Left kidney (tissue), 2 donors: ENCODE data around the gene GPR171. TPM values are rescaled to one million over a fixed set of nuclear protein-coding genes. Genes with fewer than 3 reads are reported as not detected.

Experiments
- DNase-seq: peaks from one replicate; pipeline ENCODE4 v3.0.0-alpha.2; 2013
- polyA plus RNA-seq: library from polyadenylated mRNA; unstranded; fragments of 120-200 nt; gene quantifications from one replicate; pipeline ENCODE4 v1.2.1, GENCODE V29; 2013; ENCODE audit not compliant: insufficient read length

The GPR171 gene
- polyA plus RNA-seq, 1 donor, result not detected

DNA sequence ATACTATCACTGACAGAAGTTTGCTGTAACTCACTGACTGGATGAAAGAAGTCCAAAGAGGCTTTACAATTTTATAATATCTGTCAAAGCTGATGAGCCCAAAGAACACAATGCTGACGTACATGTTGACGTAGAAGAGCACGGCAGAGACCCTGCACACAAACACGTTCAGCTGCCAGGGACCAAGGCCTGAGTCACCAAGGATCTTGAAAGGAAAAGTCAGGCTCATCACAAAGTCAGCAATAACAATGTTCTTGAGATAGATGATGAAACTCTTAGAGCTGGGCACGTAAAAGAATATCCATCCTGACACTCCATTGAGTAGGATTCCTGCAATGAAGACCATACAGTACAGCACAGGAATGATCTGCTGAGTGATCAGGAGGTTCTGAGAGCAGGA, 10.9 kb upstream of the GPR171 start:
- no peak for DNase-seq

DNA sequence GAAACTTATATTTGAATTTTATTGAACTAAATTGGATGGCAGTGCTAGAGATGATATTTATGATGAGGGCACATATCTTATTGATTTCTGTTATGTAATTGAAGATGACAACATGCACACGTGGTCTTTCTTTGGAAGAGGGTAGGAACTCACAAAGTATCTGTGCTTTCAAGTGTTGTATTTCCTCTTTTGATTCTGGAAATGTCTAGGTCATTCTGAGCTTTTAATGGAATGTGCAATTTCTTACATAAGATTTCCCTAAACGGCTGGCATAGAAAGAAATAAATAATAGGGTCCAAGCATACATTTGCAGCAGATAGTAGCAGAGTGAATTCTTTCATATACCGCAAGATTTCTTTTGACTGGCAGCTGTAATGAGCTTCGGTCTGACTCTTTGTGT, 10.1 kb upstream of the GPR171 start:
- no peak for DNase-seq

DNA sequence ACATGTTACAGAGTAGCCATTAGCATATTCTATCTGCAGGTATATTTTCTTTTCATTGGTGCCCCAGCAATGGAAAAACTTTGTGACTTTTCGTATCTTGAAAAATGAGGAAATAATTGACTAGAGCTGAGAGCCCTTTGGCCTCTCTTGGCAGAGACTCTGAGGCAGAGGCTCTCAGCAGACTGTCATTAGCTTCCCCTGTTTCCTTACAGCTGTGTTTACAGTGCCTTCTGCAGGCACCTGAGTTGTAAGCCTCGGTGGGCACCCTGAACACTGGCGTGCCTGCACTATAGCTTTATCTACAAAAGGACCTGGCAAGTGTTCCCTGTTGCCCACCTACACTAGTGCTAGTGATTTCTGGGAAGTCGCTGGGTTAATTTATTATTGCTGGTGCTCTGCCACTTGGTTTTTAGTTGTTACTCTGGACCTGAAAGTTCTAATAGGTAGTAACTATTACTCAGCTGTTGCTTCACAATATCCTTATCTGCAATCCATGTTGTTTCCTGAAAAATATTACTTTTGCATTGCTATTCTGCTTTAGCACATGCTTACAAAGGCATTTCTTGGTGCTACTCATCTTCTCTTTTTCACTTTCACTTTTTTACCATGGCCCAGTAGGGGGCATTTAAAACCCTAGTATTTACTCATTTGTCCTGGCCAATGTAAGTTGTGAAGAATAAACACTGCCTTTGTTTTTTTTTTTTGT, 7.8 kb upstream of the GPR171 start:
- DNase-seq, result no peak

DNA sequence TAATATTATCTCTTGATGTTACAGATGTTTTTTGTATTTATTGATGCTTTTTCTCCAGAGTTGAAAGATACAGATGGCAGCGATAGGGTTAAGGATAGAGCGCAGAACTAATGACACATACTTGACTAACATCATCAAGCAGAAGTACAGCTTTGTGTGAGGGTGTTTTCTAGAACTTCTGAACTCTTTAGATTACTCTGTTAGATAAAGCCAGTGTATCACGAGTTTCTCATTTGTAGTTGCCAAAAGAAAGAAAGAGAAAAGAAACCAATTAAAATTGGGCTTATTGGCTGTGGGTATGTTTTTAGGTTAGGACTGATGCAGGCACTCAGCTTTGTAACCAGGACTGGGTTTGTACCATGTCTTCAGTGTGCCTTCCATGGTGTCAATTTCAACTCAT, 6.6 kb upstream of the GPR171 start:
- DNase-seq, result no peak

DNA sequence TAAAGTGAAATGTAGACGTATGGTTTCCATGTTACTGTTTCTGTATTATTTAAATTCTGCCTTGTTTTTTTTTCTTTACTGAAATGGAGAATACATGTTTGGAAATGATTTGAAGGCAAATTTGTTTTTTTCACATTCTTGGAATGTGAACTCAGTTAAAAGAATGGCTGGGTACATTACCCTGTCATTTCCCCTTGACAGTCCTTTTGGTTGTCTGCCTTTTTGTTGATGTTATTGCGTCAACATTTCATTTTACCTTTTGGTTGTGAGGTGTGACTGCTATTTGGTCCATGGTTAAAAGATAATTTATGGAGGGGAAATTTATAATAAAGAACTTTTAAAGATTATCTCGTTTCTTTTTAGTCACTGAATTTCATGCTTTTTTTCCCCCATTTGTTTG, 3.2 kb upstream of the GPR171 start:
- no peak for DNase-seq

DNA sequence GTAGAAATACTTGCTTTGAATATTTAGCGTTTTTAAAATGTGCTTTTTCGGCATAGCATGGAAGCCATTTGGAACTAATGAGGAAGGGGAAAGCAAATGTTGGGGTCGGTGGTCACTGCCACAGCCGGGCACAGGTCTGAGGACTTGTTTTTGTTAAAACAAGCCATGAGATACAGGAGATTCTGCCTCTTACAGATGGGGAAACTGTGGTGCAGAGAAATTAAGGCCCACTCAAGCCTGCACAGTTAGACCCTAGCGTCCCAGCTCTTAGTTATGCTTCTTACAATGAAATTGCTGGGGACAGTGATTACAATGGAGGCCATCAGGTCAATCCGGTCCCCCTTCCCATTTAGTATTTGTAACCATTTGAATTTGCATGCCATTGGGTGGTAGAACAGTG, 2.5 kb upstream of the GPR171 start:
- no peak for DNase-seq

DNA sequence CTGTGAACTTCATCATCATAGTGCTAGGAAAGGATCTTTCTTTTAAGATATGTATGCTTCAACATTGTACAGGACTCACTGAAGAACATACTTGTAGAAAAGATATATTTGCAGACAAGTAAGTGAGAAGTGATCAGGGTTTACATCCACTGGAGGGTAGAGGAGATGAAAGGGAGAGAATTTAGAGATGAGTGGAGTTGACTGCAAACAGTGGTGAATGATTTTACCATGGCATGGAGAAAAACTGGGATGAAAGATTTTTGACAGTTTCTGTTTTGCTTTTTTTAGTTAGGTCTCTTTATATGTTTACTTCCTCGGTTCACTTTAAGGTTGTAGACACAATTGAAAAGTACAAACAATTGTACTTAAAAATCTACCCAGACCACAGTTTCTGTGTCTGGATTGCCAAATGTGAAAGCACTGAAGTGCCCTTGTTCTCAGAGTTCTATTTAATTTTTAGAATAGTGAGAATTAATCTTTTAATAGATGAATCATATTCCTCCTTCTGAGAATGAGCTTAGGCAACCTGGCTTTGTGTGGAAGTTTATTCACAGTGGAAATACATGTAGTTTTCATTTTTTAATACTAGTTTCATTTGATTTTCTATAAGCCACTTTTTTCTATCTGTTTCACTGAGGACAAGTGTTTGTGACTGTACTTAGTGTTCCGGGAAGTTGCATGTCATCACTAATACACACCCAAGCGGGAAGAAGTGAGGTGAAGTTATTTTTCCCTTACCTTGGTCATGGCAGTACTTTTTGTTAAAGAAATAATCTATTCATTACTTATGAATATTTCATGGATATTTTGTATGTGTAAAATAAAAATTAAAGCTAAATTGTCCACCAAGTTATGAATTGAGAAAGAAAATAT, 1.8 kb upstream of the GPR171 start:
- DNase-seq, result no peak

DNA sequence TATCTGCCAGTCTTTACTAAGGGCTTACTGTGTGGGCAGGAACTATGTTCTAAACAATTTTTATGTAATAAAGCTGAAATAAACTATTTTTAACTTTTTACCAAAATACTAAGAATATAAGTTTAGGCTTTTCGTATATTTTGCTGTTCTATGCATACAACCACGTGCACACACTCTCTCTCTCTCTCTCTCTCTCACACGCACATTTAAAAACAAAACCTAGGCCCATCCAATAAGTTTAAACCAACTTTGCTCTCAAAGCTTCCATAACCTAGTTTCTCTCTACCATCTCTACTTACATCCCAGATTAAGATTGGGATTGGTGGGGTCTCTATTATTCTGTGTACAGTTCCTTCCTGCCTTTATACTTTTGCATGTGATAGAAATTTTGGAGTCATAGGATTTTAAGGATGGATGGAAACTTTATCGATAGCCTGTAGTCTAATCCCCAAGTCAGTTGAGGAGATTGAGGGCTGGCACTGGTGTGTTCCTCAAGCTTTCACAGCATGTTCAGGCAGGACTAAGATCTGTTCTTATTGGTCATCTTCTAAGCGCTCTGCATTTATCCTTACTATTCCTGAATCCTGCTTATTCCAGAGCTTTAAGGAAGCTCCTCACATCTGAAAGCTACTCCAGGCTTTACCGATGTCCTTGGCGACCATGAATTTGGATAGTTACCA, 1.8 kb downstream of the GPR171 start:
- no peak for DNase-seq

DNA sequence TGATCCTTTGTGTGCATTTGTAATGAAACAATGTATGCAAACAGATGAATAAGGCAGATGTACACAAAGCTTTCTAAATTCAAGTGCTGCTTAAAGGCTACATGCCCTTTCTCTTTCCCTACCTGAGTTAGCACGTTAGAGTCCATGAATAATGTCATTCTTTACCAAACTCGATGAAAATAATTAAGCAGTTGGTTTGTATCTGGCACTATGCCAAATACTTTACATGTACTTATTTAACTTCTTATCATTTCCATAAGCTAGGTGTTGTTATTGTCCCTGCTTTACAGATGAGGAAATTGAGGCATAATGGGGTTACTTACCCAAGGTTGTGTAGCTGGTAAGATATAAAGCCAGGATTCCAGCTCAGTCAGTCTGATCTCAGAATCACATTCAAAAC, 2.4 kb downstream of the GPR171 start:
- no peak for DNase-seq

DNA sequence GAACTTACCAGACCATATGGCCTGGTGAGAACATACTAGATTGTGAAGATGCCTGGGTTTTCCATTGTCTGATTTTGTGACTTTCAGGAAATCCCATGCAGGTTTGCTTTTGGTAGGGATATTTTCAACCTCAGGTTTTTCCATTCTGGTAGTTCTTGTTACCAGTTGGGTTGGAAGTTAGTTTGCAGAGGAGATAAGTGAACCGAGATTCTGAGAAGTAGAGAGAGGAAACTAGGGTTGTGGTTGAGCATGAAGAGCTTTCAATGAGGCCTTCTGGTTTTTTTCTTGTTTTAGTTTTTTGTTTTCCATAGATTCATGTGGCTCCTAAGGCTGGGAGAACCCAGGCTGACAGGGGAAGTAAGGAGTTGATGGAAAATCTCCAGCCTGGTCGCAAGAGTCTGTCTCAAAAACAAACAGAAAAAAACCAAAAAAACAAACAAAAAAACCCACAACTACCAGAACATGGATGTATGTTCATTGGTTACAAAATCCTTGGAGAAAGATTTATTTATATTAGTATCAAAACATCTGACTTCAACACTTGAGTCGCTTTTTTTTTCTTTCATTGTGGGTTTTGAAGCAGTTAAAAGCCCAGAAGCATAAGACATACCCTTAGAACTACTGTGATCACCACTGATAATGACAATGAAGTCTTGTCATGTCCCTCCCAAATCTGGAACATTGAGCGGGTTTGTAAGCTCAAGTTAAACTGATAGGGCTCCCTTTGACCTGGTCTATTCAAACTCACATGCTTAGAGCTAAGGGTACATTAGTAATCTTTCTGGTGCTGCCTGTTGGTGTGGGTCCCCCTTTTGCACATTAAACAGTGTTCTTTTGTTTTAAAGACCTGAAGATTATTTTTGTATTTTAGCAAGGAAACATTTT, 3.2 kb downstream of the GPR171 start:
- DNase-seq, result no peak

DNA sequence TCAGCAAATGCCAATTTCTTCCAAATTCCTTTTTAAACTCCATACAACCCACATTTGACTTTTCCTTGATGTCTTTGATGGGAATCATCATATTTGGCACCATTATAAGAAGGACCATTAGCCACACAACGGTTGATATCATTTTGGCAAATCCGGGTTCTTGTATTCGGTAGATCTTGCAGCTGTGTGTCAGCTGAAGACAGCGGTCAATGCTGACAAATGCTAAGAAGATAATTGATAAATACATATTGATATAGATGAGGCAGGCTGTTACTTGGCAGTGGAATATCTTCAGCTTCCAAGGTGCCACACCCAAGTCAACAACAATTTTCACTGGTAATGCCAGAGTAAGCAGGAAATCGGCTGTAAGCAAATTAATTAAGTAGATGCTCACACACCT, 4.2 kb downstream of the GPR171 start:
- no peak for DNase-seq

DNA sequence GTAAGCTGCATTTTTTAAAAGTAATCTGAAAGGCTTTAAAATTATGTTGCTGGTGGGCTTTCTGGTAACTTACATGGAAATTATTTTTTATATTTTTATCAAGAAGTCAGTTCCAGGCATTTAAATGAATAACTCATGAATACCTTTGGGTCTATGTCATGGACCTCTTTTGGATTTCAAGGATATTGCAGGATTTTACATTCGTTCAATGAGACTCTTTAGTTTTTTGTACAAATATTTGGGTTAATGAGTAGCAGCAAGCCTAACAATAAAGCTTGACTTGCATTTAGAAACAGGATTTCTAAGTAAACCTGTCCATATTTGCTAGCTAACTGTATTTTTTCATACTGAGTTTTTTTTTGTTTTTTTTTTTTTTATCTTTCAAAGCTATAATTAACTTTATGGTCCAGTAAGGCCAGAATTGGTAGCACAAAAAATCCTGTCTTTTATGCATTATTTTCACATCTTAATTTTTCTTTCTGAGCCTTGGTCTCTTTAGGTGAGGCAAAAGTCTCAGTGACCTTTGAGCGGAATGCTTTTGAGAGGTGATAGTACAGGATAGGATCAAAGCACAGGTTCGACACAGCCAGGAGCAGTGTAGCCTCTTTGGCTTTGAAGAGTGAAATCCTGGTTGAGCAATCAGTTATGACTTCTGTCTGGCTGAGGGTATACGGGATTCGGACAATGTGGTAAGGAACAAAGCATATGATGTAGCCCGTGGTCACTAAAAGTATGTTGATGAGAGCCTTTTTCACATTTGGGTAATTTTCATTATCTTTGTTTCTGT, 4.8 kb downstream of the GPR171 start:
- no peak for DNase-seq

DNA sequence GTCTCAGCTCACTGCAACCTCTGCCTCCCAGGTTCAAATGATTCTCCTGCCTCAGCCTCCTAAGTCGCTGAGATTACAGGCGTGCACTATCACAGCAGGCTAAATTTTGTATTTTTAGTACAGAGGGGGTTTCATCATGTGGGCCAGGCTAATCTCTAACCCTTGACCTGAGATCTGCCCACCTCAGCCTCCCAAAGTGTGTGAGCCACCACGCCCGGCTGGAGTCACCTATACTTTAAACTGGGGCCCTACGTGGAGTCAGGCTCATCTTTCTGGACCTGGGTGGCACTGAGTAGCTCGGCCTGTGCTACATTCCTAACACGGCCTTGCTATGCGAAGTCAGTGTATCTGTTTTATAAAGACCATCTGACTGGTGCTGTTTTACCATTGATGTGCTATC, 5.8 kb downstream of the GPR171 start:
- no peak for DNase-seq

DNA sequence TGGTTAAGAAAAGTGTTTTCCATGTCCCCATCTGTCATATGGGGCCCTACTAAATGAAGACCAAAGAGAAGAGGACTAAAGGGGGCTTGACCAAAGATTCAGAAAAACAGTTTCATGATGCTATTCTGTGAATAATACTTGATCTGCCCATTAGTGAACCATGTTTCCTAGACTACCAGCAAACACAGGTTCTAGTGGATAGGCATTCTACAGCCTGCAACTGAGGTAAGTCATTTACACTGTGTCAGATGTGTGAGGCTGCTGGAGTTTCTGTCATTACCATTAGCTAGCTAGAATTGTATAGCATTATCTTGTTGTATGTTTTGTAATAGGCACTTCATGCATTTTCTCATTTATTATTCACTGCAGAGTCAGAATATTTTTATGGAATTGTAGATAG, 6.6 kb downstream of the GPR171 start:
- no peak for DNase-seq

DNA sequence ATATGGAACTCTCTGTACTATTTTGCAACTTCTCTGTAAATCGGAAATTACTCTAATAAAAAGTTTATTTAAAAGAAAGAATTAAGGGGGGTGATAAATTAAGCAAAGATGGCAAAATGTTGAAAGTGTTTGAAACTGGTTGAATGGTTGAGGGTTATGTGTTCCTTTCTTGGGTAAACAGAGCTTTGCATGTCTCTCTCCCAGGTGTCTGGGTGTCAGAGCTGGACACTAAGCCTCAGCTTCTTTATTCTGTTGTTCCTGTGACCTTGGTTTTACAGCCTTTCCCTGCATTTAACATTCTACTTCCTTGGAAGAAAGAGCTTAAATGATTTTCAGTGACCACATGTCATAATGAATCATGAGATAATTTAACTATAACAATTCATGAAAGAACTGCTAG, 7.2 kb downstream of the GPR171 start:
- no peak for DNase-seq

DNA sequence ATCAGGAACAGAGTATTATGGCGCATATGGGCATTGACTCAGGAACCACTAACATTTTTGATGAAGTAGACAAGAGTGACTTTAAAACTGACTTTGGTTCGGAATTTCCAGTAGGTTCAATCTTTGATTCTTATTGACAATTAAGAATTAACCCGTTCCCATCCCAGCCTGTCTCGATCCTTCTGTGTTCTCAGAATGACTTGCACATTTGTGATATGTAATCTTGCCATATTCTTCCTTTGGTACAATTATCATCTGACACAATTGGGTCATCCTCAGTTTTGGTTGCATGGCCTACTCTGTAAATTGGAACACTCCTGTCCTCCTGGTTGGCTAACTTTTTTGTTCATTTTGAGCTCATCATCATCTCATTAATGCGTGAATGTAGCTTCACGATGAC, 10.5 kb downstream of the GPR171 start:
- no peak for DNase-seq

DNA sequence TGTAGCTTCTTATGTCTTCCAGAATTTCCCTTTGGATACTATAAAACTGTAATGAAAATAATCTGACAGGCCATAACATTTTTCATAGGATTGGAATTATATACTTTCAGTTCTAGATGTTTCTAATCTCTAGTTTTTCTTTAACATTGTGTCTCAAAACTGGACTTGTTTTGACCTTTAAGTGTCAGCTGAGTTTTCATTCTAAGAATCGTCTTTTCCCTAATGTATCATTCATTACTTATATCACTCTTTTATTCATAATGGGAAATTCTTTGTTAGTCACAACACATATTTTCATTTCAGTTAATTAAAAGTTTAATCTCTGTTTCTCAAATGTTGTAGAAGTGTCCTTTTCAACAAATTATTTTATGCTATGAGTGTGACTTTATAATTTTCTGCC, 11.9 kb downstream of the GPR171 start:
- no peak for DNase-seq

DNA sequence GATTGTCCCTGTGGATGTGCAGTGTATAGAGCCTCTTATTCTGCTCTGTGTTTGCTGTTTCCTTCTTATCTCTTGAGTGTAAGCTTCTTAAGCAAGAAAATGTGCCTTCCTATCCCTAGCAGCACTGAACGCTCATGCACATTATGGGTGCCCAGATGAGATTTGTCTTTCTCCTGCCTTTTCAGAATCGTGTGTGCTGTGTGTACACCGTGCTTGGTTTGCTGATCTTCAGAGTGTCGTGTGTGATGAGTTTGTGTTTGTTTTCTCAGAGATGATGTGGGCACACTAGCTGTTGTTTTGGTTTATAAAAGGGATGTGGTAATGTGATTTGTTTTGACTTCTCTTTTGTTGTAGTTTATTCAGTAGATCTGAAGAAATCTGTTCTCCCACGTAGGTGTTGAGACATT, 19.7 kb downstream of the GPR171 start:
- DNase-seq, result no peak

DNA sequence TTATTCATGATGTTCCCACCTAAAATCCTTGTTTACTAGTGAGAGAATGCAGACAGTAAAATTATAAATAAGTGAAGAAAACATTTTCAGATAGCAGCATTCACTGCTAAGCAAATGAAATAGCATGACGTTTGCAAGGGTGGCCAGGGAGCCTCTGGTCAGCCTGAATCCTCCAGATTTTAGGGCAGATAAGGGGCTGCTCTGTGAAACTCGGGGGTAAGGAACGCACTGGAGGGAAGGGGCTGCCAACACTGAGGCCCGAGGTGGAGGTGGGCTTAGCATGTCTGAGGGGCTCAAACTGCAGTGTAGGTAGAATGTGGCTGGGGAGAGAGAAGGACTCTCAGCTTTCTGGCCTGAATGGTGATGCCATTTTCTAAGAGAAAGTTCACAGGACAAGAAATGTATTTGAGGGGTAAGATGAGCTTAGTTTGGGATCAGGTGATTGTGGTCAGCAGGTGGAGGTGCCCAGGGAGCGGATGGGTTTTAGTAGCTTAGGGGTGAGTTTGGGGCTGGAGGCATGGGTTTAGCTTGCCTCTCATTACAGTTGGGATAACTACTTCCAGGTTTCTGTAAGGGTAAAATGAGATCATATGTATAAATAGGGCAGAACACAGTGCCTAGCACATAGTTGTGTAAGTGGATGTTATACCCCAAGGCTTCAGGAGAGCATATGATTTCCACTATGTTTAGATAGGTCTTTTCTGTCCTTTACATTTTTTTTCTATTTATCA, 20.5 kb downstream of the GPR171 start:
- DNase-seq, result no peak

DNA sequence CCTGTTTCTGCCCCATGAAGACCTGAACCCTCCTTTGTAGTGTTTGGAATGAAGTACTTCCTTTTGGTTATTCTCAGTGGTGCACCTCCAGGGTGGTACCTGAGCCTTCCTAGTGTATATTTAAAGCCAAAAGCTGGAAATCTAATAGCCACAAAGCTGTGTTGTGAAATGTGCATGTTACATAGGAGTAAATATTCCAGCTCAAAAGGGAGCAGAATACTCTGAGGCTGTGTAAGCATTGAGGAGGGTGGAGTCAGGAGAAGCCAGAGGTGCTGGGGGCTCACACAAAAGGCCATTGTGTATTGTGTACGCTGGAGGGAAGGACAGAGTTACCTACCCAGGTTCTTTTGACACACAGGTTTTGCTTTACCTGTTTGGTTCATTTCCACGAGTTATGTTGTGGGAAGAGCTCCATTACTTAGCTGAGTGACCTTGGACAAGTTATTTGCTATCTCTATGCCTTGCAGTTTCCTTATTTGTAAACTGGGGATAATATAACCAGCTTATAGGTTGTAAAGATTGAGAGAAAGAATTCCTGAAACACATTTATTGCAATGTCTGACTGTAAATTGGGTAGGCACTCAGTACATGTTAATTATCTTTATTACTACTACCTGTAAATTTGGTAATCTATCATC, 24.7 kb downstream of the GPR171 start:
- no peak for DNase-seq
